OCI-LY1 (cell line): ENCODE measurements around the gene CDC42EP4.

Source experiments
- EZH2 ChIP-seq: fragments of 200-600 bp; sonication (generic), shearing (Covaris generic); IDR thresholded peaks from 2 replicates; pipeline ENCODE4 v1.8.0; 2017; ENCODE audit warnings: borderline replicate concordance, mixed run types, mild to moderate bottlenecking, antibody characterized with exemption, low read length, moderate library complexity, mixed read lengths
- TF ChIP-seq, protein P1 (sequence below): fragments of 200-600 bp; sonication (generic), shearing (Covaris generic); IDR thresholded peaks from 2 replicates; pipeline ENCODE4 v1.5.1; 2017; ENCODE audit warnings: mild to moderate bottlenecking, antibody characterized with exemption, low read length, moderate library complexity, mixed read lengths

DNA sequence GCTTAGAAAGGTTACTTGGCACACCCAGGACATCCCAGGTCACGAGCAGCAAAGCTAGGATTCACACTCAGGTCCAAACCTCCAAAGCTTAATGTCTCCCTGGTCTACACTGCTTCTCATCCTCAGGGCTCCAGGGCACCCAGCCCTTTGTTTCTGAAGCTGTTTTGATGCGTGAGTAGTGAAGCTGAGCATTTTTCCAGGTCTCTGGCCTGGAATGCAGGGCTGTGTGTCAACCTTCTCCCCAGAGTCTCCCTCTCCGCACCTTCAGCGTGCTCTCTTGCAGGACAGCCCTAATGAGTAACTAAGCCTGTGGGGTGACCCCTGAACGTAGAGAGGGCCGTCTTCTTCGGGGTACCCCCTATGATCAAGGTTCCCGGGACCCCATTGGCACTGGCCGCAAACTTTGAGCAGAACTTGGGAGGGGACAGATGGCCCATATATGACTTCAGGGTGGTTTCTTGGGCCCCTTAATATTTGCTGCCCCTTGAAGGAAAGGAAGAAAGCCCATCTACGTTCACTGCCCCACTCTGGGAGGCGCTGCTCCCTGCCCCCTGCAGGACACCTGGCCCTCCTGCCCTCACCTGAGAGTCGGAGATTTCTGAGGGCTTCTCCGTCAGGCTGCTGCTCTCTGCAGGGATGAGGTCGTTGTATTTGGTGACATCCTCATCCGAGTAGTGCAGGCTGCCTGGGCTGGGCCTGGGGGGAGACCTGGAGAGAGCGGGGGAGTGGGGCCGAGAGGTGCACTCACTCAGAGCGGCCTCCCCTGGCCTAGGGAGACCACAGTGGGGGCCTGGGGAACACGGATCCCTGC, 36.4 kb upstream of the CDC42EP4 start:
- no peak for TF ChIP-seq EZH2
- TF ChIP-seq, protein P1, sequence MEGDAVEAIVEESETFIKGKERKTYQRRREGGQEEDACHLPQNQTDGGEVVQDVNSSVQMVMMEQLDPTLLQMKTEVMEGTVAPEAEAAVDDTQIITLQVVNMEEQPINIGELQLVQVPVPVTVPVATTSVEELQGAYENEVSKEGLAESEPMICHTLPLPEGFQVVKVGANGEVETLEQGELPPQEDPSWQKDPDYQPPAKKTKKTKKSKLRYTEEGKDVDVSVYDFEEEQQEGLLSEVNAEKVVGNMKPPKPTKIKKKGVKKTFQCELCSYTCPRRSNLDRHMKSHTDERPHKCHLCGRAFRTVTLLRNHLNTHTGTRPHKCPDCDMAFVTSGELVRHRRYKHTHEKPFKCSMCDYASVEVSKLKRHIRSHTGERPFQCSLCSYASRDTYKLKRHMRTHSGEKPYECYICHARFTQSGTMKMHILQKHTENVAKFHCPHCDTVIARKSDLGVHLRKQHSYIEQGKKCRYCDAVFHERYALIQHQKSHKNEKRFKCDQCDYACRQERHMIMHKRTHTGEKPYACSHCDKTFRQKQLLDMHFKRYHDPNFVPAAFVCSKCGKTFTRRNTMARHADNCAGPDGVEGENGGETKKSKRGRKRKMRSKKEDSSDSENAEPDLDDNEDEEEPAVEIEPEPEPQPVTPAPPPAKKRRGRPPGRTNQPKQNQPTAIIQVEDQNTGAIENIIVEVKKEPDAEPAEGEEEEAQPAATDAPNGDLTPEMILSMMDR, result no peak
